Parathyroid adenoma (tissue), 2 donors: ENCODE results near the gene HDDC3.
"Not testable (repeated sequence)": the region's sequence is repeated elsewhere in the genome, so short reads cannot be mapped to it uniquely, and the experiment has no call there.

ENCODE experiments used
- H2AFZ ChIP-seq: fragments of 300-600 bp; sonication (generic); one replicate; pipeline ENCODE4 v1.7.0; 2017; ENCODE audit warnings: antibody characterized with exemption, mild to moderate bottlenecking
- H3K27ac ChIP-seq: fragments of 300-600 bp; sonication (generic); one replicate; pipeline ENCODE4 v1.7.0; 2017
- H3K27me3 ChIP-seq: fragments of 300-600 bp; sonication (generic); one replicate; pipeline ENCODE4 v1.7.0; 2017; ENCODE audit warnings: low read length; ENCODE audit not compliant: control insufficient read depth, insufficient read depth
- H3K36me3 ChIP-seq: fragments of 300-600 bp; sonication (generic); one replicate; pipeline ENCODE4 v1.7.0; 2017; ENCODE audit warnings: low read length; ENCODE audit not compliant: control insufficient read depth, insufficient read depth
- H3K4me1 ChIP-seq: fragments of 300-600 bp; sonication (generic); one replicate; pipeline ENCODE4 v1.7.0; 2017; ENCODE audit warnings: control low read depth
- H3K4me2 ChIP-seq: fragments of 300-600 bp; sonication (generic); one replicate; pipeline ENCODE4 v1.7.0; 2017; ENCODE audit warnings: low read length
- H3K4me3 ChIP-seq: fragments of 300-600 bp; sonication (generic); one replicate; pipeline ENCODE4 v1.7.0; 2017; ENCODE audit warnings: low read depth, low read length
- H3K79me2 ChIP-seq: fragments of 300-600 bp; sonication (generic); one replicate; pipeline ENCODE4 v1.7.0; 2017; ENCODE audit warnings: control low read depth
- H3K9ac ChIP-seq: fragments of 300-600 bp; sonication (generic); one replicate; pipeline ENCODE4 v1.7.0; 2017; ENCODE audit warnings: mild to moderate bottlenecking
- H3K9me3 ChIP-seq: fragments of 300-600 bp; sonication (generic); one replicate; pipeline ENCODE4 v1.7.0; 2017; ENCODE audit warnings: low read length; ENCODE audit not compliant: control insufficient read depth
- TF ChIP-seq, protein P1 (sequence below): fragments of 300-600 bp; sonication (generic); IDR thresholded peaks from one replicate; pipeline ENCODE4 v1.7.0; 2017; ENCODE audit warnings: antibody characterized with exemption, mild to moderate bottlenecking
- donor health status: primary hyperparathyroidism.

Gene HDDC3

DNA sequence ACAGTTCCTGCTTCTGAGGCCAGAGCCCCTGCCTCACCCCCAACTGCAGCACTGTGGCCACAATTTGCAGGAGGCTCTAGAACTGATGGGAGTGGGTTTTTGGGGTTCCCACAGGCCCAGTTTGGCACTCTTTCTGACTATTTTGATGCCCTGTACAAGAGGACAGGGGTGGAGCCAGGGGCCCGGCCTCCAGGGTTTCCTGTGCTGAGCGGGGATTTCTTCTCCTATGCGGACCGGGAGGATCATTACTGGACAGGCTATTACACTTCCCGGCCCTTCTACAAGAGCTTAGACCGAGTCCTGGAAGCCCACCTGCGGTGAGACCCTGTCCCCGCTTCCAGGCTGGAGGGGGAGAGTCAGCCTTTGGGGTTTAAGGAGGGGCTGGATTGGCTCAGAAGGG is 22.4 kb downstream of the HDDC3 start:
- Histone ChIP-seq H3K79me2 (peaks cover 2% of the 10 kb centered on the region), H3K27me3 (no peaks in the 10 kb centered on the region), H3K27ac (no peak overlapping the region), H3K36me3 (no peaks in the 10 kb centered on the region), H3K9ac (no peak overlapping the region), H2AFZ (no peak overlapping the region), H3K4me1 (no peaks in the 10 kb centered on the region), H3K4me3 (no peak overlapping the region), H3K9me3 (no peaks in the 10 kb centered on the region), H3K4me2 (no peak overlapping the region)
- TF ChIP-seq, protein P1, sequence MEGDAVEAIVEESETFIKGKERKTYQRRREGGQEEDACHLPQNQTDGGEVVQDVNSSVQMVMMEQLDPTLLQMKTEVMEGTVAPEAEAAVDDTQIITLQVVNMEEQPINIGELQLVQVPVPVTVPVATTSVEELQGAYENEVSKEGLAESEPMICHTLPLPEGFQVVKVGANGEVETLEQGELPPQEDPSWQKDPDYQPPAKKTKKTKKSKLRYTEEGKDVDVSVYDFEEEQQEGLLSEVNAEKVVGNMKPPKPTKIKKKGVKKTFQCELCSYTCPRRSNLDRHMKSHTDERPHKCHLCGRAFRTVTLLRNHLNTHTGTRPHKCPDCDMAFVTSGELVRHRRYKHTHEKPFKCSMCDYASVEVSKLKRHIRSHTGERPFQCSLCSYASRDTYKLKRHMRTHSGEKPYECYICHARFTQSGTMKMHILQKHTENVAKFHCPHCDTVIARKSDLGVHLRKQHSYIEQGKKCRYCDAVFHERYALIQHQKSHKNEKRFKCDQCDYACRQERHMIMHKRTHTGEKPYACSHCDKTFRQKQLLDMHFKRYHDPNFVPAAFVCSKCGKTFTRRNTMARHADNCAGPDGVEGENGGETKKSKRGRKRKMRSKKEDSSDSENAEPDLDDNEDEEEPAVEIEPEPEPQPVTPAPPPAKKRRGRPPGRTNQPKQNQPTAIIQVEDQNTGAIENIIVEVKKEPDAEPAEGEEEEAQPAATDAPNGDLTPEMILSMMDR, result no peak

- H3K4me3 ChIP-seq, H3K27me3 ChIP-seq, H3K4me1 ChIP-seq, H3K27ac ChIP-seq, H3K9me3 ChIP-seq, H3K36me3 ChIP-seq, H3K79me2 ChIP-seq, H2AFZ ChIP-seq, H3K4me2 ChIP-seq, H3K9ac ChIP-seq: not testable (repeated sequence)
These were observed 22.9 kb downstream of the HDDC3 start for GRCh38 chr15:90909449-90909848.

GRCh38 chr15:90907838-90908507 is 24.4 kb downstream of the HDDC3 start:
- no peaks in the 10 kb centered on the region for H3K36me3 ChIP-seq
- peaks cover 3% of the 10 kb centered on the region for H3K79me2 ChIP-seq
- no peak overlapping the region for H3K27ac ChIP-seq
- H3K4me3 ChIP-seq, result no peak overlapping the region
- H3K27me3 ChIP-seq, result no peaks in the 10 kb centered on the region
- H3K9me3 ChIP-seq, result no peaks in the 10 kb centered on the region
- TF ChIP-seq, protein P1, result no peak
- no peak overlapping the region for H3K4me2 ChIP-seq
- H3K4me1 ChIP-seq, result no peaks in the 10 kb centered on the region
- H2AFZ ChIP-seq, result no peak overlapping the region
- no peak overlapping the region for H3K9ac ChIP-seq

DNA sequence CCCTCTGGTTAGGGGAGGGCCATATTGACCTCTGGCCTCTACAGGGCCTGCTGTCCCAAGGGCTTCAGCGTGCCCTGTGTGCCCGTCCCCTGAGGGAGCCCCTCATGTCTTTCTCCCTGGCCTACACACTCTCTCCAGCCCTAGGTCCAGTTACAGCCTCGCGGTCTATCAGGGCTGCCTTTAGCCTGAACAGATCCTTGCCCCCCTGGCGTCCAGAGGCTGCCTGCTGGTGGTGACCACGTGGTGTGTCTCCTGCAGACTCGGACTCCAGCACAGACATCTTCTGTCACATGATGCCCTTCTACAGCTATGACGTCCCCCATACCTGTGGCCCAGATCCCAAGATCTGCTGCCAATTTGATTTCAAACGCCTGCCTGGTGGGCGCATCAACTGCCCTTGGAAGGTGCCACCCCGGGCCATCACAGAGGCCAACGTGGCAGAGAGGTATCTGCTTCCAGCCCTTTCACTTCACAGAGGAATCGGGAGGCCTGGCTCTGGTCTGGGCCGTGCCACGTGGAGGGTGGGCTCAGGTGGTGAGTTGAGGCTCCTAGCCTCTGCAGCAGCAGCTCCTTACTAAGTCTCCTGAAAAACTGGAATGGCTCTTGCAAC is 25.2 kb downstream of the HDDC3 start:
- no peaks in the 10 kb centered on the region for H3K27me3 ChIP-seq
- no peak overlapping the region for H3K4me3 ChIP-seq
- no peaks in the 10 kb centered on the region for H3K4me1 ChIP-seq
- H3K9ac ChIP-seq, result no peak overlapping the region
- no peaks in the 10 kb centered on the region for H3K9me3 ChIP-seq
- peaks cover 3% of the 10 kb centered on the region for H3K79me2 ChIP-seq
- TF ChIP-seq, protein P1, result no peak
- H3K27ac ChIP-seq, result no peak overlapping the region
- no peak overlapping the region for H3K4me2 ChIP-seq
- no peak overlapping the region for H2AFZ ChIP-seq
- no peaks in the 10 kb centered on the region for H3K36me3 ChIP-seq

- H3K9ac ChIP-seq, result no peak overlapping the region
- H3K27me3 ChIP-seq, result no peaks in the 10 kb centered on the region
- TF ChIP-seq, protein P1, result no peak
- no peaks in the 10 kb centered on the region for H3K9me3 ChIP-seq
- peaks cover 3% of the 10 kb centered on the region for H3K79me2 ChIP-seq
- no peaks in the 10 kb centered on the region for H3K36me3 ChIP-seq
- no peak overlapping the region for H3K4me3 ChIP-seq
- H3K4me2 ChIP-seq, result no peak overlapping the region
- no peak overlapping the region for H3K27ac ChIP-seq
- peaks cover 3% of the 10 kb centered on the region for H3K4me1 ChIP-seq
- no peak overlapping the region for H2AFZ ChIP-seq
These were observed 26.0 kb downstream of the HDDC3 start for GRCh38 chr15:90906181-90906849.
